Naive thymus-derived CD4-positive, alpha-beta T cell (primary cell): ENCODE results near the gene PLEKHA7. TPM values are rescaled to one million over a fixed set of nuclear protein-coding genes. Genes with fewer than 3 reads are reported as not detected.

Experiments
- ATAC-seq: fragments of 150-1000 bp; cut with Tn5 transposase; 2 replicates; pipeline ENCODE4 v1.10.0; 2021; ENCODE audit warnings: mild to moderate bottlenecking, moderate library complexity
- CTCF ChIA-PET: fragments of 350-600 bp; sonication (Branson Sonifier 250); formaldehyde crosslinking; loops from one replicate; lab custom pipeline; 2021; ENCODE audit warnings: antibody characterized with exemption; lab: Charles Lee
- POLR2A ChIA-PET: fragments of 350-600 bp; sonication (Branson Sonifier 250); formaldehyde crosslinking; loops from one replicate; lab custom pipeline; 2021; ENCODE audit warnings: antibody characterized with exemption, inconsistent platforms; lab: Charles Lee
- DNase-seq, 9 donors: peaks; one replicate each; pipeline versions ENCODE4 v3.0.0 to v3.0.0-alpha.2; 2020 to 2022; ENCODE audit warnings: mixed read lengths in 1 of 9
- H3K27ac ChIP-seq: one replicate; pipeline ENCODE4 v1.7.0; 2013; ENCODE audit warnings: mild to moderate bottlenecking, low read depth, low read length, moderate library complexity
- H3K27me3 ChIP-seq, 2 donors: one replicate each; pipeline ENCODE4 v1.7.0; 2013; ENCODE audit warnings: low read length in 2 of 2, mild to moderate bottlenecking in 2 of 2, moderate library complexity in 2 of 2; ENCODE audit not compliant: control insufficient read depth in 2 of 2, insufficient read depth in 2 of 2
- H3K36me3 ChIP-seq, 3 experiments: 1 replicate in 2 of 3; 2 replicates in 1 of 3; pipeline ENCODE4 v1.7.0; 2013; ENCODE audit warnings: low read length in 3 of 3, mild to moderate bottlenecking in 3 of 3, moderate library complexity in 1 of 3; ENCODE audit not compliant: insufficient read depth in 3 of 3, control insufficient read depth in 2 of 3
- H3K4me1 ChIP-seq, 2 donors: one replicate each; pipeline ENCODE4 v1.7.0; 2013; ENCODE audit warnings: low read length in 2 of 2, mild to moderate bottlenecking in 2 of 2, moderate library complexity in 1 of 2; ENCODE audit not compliant: control insufficient read depth in 2 of 2, insufficient read depth in 2 of 2
- H3K4me3 ChIP-seq: 2 replicates; pipeline ENCODE4 v1.7.0; 2013; ENCODE audit warnings: mild to moderate bottlenecking, low read length
- H3K9me3 ChIP-seq, 3 experiments: 1 replicate in 2 of 3; 2 replicates in 1 of 3; pipeline ENCODE4 v1.7.0; 2013; ENCODE audit warnings: low read length in 3 of 3; ENCODE audit not compliant: control insufficient read depth in 2 of 3
- H3K27ac Mint-ChIP-seq, 9 donors: one replicate each; pipeline ENCODE4 v1.8.0; 2020 to 2022; ENCODE audit warnings: mixed read lengths in 9 of 9, mild to moderate bottlenecking in 8 of 9, moderate library complexity in 5 of 9, inconsistent platforms in 2 of 9
- H3K27me3 Mint-ChIP-seq, 5 donors: one replicate each; pipeline ENCODE4 v1.8.0; 2021 to 2022; ENCODE audit warnings: mixed read lengths in 5 of 5, mild to moderate bottlenecking in 1 of 5
- H3K36me3 Mint-ChIP-seq, 5 donors: one replicate each; pipeline ENCODE4 v1.8.0; 2020 to 2022; ENCODE audit warnings: mixed read lengths in 5 of 5, mild to moderate bottlenecking in 3 of 5, inconsistent platforms in 1 of 5
- H3K4me1 Mint-ChIP-seq, 7 donors: one replicate each; pipeline ENCODE4 v1.8.0; 2020 to 2022; ENCODE audit warnings: mixed read lengths in 7 of 7, mild to moderate bottlenecking in 3 of 7, inconsistent platforms in 1 of 7
- H3K4me3 Mint-ChIP-seq, 10 donors: one replicate each; pipeline ENCODE4 v1.8.0; 2020 to 2022; ENCODE audit warnings: mild to moderate bottlenecking in 10 of 10, mixed read lengths in 10 of 10, moderate library complexity in 6 of 10, inconsistent platforms in 2 of 10
- H3K9me3 Mint-ChIP-seq, 11 donors: one replicate each; pipeline ENCODE4 v1.8.0; 2020 to 2022; ENCODE audit warnings: mixed read lengths in 11 of 11, mild to moderate bottlenecking in 4 of 11, inconsistent platforms in 1 of 11, moderate library complexity in 1 of 11
- intact Hi-C, 2 donors: fragments of 100-400 bp; cut with micrococcal nuclease; formaldehyde crosslinking; loops; one replicate each; pipeline ENCODE4 v1.15.1; 2023
- polyA plus RNA-seq, 2 donors: library from polyadenylated mRNA; unstranded; fragments of 300-500 nt; fragmentation: Illumina TruSeq; gene quantifications; one replicate each; pipeline ENCODE4 v1.2.3, GENCODE V29; 2021
- total RNA-seq, 6 experiments: library from RNA in 5 of 6; stranded (reverse) in 5 of 6; gene quantifications; 1 replicate in 5 of 6; 2 replicates in 1 of 6; pipeline ENCODE4 v1.2.3 and lab custom pipeline; 2021 to 2026

PLEKHA7 gene
- total and polyA plus RNA-seq, 7 experiments from 2014 or later = 0.84 to 4.8 (median 2.4) TPM

DNA sequence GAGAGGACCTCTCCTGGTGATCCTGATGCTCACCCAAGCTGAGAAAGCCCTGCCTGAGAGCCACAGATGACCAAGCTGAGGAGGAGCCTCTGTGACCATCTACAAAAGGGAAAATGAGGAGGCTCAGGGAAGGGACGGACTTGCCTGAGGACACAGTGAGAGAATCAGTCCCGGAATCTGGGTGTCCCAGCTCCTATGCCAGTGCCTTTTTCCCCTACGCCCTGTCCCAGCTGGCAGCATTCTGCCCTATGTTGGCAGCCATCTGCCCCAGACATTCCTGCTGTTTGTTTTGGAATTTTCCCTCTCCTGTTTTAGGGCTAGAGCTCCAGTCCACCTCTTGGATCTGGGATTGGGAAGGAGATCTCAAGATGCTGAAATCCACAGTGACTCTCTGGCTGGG lies 221.2 kb downstream of the PLEKHA7 start:
- Mint-ChIP-seq H3K36me3 (peaks cover 0 to 4% (median 0%) of the 10 kb centered on the region in 5 donors), H3K27me3 (no peaks in the 10 kb centered on the region), H3K4me1 (peaks cover 0 to 18% (median 6%) of the 10 kb centered on the region in 7 donors), H3K4me3 (no peak overlapping the region), H3K9me3 (no peaks in the 10 kb centered on the region), H3K27ac (no peak overlapping the region)
- intact Hi-C loops = no loop called here
- H3K9me3 ChIP-seq = no peaks in the 10 kb centered on the region
- no peak overlapping the region for H3K4me3 ChIP-seq
- ChIA-PET CTCF (no interaction called here), POLR2A (no interaction called here)
- no peaks in the 10 kb centered on the region for H3K27me3 ChIP-seq
- ATAC-seq (no peak), DNase-seq (no peak)
- H3K4me1 ChIP-seq = no peaks in the 10 kb centered on the region
- no peak overlapping the region for H3K27ac ChIP-seq
- no peaks in the 10 kb centered on the region for H3K36me3 ChIP-seq

DNA sequence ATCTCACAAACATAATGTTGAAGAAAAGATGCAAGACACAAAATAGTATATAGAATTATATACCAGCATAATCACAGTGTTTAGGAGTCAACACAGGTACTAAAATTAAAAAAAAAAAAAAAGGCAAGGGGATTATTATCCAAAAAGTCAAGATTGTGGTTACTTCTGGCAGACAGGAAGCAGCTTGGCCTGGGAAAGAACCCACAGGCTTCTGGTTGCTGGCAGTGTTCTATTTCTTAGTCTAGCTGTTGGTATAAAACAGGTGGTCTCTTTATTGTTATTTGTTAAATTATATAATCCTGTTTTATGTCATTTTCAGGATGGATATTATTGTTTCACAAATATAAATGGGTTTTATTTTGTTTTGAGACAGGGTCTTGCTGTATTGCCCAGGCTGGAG lies 221.8 kb downstream of the PLEKHA7 start:
- no peak overlapping the region for H3K27ac Mint-ChIP-seq
- ChIA-PET POLR2A (no interaction called here), CTCF (no interaction called here)
- H3K27ac ChIP-seq = no peak overlapping the region
- H3K4me1 Mint-ChIP-seq = peaks cover 0 to 18% (median 6%) of the 10 kb centered on the region in 7 donors
- intact Hi-C loops = no loop called here
- no peak overlapping the region for H3K4me3 Mint-ChIP-seq
- no peak for ATAC-seq
- H3K9me3 Mint-ChIP-seq = no peaks in the 10 kb centered on the region
- no peaks in the 10 kb centered on the region for H3K27me3 Mint-ChIP-seq
- H3K36me3 Mint-ChIP-seq = peaks cover 0 to 4% (median 0%) of the 10 kb centered on the region in 5 donors
- DNase-seq = no peak
- no peak overlapping the region for H3K4me3 ChIP-seq
- H3K9me3 ChIP-seq = no peaks in the 10 kb centered on the region
- no peaks in the 10 kb centered on the region for H3K36me3 ChIP-seq
- no peaks in the 10 kb centered on the region for H3K27me3 ChIP-seq
- H3K4me1 ChIP-seq = no peaks in the 10 kb centered on the region

DNA sequence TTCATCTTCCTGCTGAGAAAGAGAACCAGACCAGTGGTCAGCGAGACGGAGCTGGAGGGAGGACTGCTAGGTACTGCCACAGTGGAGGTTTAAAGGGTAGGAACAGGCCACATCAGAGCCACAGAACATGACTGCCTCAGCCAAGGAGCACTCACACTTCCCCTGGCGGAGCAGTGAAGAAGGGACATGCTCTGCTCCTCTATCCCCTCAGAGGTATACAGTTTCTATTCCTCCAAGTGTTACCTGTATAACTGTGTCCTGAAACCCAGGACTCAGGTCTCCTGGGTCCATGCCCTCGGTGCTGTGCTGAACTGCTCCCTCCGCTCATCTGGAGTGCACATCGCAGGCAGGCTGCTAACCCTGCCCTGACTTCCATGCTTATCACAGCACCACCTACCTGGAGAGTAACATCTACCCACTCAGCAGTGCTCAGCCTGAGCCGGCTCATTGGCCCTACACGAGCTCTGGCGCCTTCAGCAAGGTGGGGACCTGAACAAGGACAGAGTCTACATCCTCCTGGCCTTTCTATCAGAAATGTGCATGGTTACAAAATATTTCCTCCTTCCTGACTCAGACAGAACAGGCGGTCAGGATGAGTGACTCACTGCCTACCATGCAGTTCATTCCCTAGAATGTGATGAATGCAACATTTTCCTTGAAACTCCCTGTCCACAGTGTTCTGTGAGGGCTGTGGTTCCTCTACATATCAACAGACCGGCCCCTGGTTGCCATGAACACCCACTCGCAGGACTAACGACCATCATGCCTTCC lies 222.8 kb downstream of the PLEKHA7 start:
- intact Hi-C loops = no loop called here
- Histone ChIP-seq H3K27ac (no peak overlapping the region), H3K27me3 (no peaks in the 10 kb centered on the region), H3K4me1 (no peaks in the 10 kb centered on the region), H3K9me3 (no peaks in the 10 kb centered on the region), H3K4me3 (no peak overlapping the region), H3K36me3 (no peaks in the 10 kb centered on the region)
- ChIA-PET POLR2A (no interaction called here), CTCF (no interaction called here)
- no peak overlapping the region for H3K4me3 Mint-ChIP-seq
- peaks cover 0 to 15% (median 6%) of the 10 kb centered on the region in 7 donors for H3K4me1 Mint-ChIP-seq
- H3K9me3 Mint-ChIP-seq = no peaks in the 10 kb centered on the region
- no peaks in the 10 kb centered on the region for H3K27me3 Mint-ChIP-seq
- DNase-seq (no peak), ATAC-seq (peak; percentile 57)
- H3K36me3 Mint-ChIP-seq = peaks cover 0 to 4% (median 0%) of the 10 kb centered on the region in 5 donors
- H3K27ac Mint-ChIP-seq = no peak overlapping the region

DNA sequence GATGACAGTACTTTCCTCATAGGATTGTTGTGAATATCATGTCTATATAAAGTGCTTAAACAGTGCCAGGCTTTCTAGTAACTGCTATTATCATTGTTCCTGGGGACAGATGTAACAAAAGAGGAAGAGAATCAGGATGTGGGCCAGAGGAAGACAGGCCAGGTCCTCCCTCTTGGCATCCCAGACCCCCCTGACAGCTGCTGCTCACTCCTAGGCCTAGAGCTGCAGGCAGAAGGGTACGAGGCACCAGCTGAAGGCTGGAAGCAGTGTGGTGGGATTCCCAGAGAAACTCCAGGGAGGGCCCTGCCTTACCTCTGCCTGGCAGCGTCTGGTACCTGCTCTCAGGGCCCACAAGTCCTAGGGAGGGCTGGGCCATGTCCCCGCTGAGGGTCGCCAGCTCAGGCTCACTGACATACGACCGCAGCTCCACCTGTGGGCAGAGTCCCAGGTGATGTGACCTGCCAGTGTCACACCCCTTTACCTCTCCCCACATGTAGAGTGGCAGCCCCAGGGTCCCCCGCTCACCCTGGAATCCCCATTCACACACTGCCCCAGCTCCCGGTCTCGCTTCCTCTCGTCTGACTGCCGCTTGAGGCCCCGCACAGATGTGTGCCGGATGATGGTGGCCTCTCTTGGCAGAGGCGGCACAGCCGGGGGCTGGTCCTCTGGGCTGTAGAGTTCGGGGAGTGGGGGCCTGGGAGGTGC lies 223.6 kb downstream of the PLEKHA7 start:
- H3K9me3 ChIP-seq = no peaks in the 10 kb centered on the region
- ATAC-seq (peak; percentile 24), DNase-seq (no peak)
- no peak overlapping the region for H3K27ac Mint-ChIP-seq
- ChIA-PET CTCF (no interaction called here), POLR2A (no interaction called here)
- H3K4me1 Mint-ChIP-seq = peaks cover 0 to 15% (median 6%) of the 10 kb centered on the region in 7 donors
- intact Hi-C loops = no loop called here
- H3K36me3 ChIP-seq = no peaks in the 10 kb centered on the region
- no peaks in the 10 kb centered on the region for H3K4me1 ChIP-seq
- no peak overlapping the region for H3K4me3 Mint-ChIP-seq
- H3K9me3 Mint-ChIP-seq = no peaks in the 10 kb centered on the region
- H3K27ac ChIP-seq = no peak overlapping the region
- H3K27me3 ChIP-seq = no peaks in the 10 kb centered on the region
- H3K27me3 Mint-ChIP-seq = no peaks in the 10 kb centered on the region
- H3K4me3 ChIP-seq = no peak overlapping the region
- peaks cover 0 to 4% (median 0%) of the 10 kb centered on the region in 5 donors for H3K36me3 Mint-ChIP-seq

DNA sequence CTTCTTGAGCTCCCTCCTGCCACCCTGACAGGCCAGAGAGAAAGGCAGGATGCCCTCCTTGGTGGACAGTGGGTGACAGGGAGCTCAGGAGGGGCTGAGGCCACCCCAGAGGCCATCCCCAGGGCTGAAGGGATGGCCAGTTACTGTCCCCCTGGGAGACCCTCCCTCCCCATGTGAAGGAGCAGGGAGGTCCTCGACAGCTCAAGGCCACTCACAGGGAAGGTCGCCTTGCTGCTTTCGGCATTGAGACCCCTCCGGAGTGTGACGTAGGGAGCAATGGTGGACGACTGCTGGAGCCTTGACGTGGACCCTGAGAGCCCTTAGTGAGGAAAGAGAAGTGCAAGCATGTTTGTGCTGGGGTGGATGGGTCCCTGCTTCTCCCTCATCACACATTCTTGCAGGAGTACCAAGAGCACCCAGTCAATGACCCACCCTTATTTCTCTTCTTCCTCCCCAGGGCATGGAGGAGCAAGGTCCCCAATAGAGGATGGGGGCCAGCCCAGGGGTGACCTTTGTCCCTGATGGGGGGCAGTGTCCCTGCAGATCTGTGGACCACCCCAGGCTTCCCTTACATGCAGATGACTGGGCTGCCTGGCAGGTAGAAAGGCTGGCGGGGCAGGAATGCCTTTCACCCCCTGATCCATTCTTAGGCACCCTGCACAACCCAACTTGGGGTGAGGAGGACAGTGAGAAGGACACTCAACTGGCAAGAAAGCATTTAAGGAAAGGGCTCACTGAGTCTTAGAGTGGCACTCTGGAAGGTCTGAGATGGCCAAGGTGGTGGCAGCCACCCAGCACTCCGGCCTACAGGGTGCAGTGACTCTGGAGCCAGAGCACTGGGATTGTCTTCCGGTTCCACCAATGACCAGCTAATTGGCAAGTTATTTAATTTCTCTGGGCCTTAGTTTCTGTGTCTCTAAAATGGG lies 224.4 kb downstream of the PLEKHA7 start:
- ATAC-seq = no peak
- Mint-ChIP-seq H3K4me1 (peaks cover 0 to 9% (median under 1%) of the 10 kb centered on the region in 7 donors), H3K4me3 (no peak overlapping the region), H3K27me3 (no peaks in the 10 kb centered on the region), H3K27ac (peak overlapping the region in 1 of 9 donors; percentile 48), H3K36me3 (peaks cover 0 to 4% (median 0%) of the 10 kb centered on the region in 5 donors), H3K9me3 (no peaks in the 10 kb centered on the region)
- H3K36me3 ChIP-seq = no peaks in the 10 kb centered on the region
- DNase-seq = no peak
- intact Hi-C loops = loop anchor here in 1 of 2 donors (10.0 kb wide), 1 partner anchor 145 kb away; no protein-coding TSS in a partner anchor
- H3K27ac ChIP-seq = no peak overlapping the region
- H3K27me3 ChIP-seq = no peaks in the 10 kb centered on the region
- H3K4me3 ChIP-seq = no peak overlapping the region
- ChIA-PET CTCF (no interaction called here), POLR2A (no interaction called here)
- no peaks in the 10 kb centered on the region for H3K4me1 ChIP-seq
- no peaks in the 10 kb centered on the region for H3K9me3 ChIP-seq

DNA sequence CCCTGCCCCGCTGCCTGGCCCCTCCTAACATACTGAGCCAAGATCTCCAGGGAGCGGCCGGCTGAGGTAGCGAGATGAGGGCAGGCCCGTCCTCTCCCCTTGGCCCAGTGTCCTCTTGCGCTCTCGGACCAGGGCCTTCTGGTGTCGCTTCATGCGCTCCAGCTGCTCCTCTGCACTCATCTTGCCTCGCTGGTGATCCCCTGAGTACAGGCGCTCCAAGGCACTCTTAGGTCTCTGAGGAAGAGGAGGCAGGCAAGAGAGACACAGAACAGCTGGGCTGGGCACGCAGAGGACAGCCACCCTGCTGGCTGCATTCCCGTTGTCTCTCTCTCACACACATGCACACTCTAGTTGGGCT lies 225.2 kb downstream of the PLEKHA7 start:
- ATAC-seq (no peak), DNase-seq (no peak)
- H3K4me1 ChIP-seq = no peaks in the 10 kb centered on the region
- ChIA-PET POLR2A (no interaction called here), CTCF (no interaction called here)
- H3K4me3 ChIP-seq = no peak overlapping the region
- intact Hi-C loops = loop anchor here in 1 of 2 donors (10.0 kb wide), 1 partner anchor 146 kb away; no protein-coding TSS in a partner anchor
- Mint-ChIP-seq H3K27ac (no peak overlapping the region), H3K9me3 (no peaks in the 10 kb centered on the region), H3K4me3 (no peak overlapping the region), H3K4me1 (peaks cover 0 to 9% (median 0%) of the 10 kb centered on the region in 7 donors), H3K36me3 (peaks cover 0 to 2% (median 0%) of the 10 kb centered on the region in 5 donors), H3K27me3 (no peaks in the 10 kb centered on the region)
- no peaks in the 10 kb centered on the region for H3K36me3 ChIP-seq
- no peak overlapping the region for H3K27ac ChIP-seq
- no peaks in the 10 kb centered on the region for H3K27me3 ChIP-seq
- H3K9me3 ChIP-seq = no peaks in the 10 kb centered on the region
